UCSD-AML1 (cell line): ENCODE results near the gene SURF2.

Experiments
- DNase-seq: peaks from one replicate; lab custom pipeline; 2025; ENCODE audit not compliant: unreplicated experiment; lab: John Stamatoyannopoulos, UW

Gene SURF2

GRCh38 chr9:133353548-133353947 is 2.8 kb upstream of the SURF2 start:
- DNase-seq = no peak

- no peak for DNase-seq
Measured at GRCh38 chr9:133354766-133355165, 1.6 kb upstream of the SURF2 start.

- peak; percentile 46 for DNase-seq
Measured at GRCh38 chr9:133355881-133356357, 431 bp upstream of the SURF2 start.

- DNase-seq = no peak
Measured at GRCh38 chr9:133357656-133358055, 1.3 kb downstream of the SURF2 start.

- peak; percentile 44 for DNase-seq
Measured at GRCh38 chr9:133359399-133360175, 3.2 kb downstream of the SURF2 start.

- DNase-seq = no peak
Measured at GRCh38 chr9:133360400-133361393, 4.3 kb downstream of the SURF2 start.

GRCh38 chr9:133361507-133362092 is 5.2 kb downstream of the SURF2 start:
- no peak for DNase-seq

GRCh38 chr9:133362359-133363044 is 6.2 kb downstream of the SURF2 start:
- no peak for DNase-seq

GRCh38 chr9:133366435-133366834 is 10.1 kb downstream of the SURF2 start:
- no peak for DNase-seq

GRCh38 chr9:133367221-133367620 is 10.9 kb downstream of the SURF2 start:
- no peak for DNase-seq

- DNase-seq = no peak
Measured at GRCh38 chr9:133367778-133368177, 11.4 kb downstream of the SURF2 start.

- DNase-seq = no peak
Measured at GRCh38 chr9:133368249-133368881, 12.0 kb downstream of the SURF2 start.

- DNase-seq = no peak
Measured at GRCh38 chr9:133369422-133369821, 13.1 kb downstream of the SURF2 start.

GRCh38 chr9:133369933-133370332 is 13.6 kb downstream of the SURF2 start:
- no peak for DNase-seq

- no peak for DNase-seq
Measured at GRCh38 chr9:133370685-133371084, 14.3 kb downstream of the SURF2 start.

GRCh38 chr9:133371261-133371711 is 14.9 kb downstream of the SURF2 start:
- no peak for DNase-seq

GRCh38 chr9:133372144-133372543 is 15.8 kb downstream of the SURF2 start:
- no peak for DNase-seq

GRCh38 chr9:133374612-133375115 is 18.3 kb downstream of the SURF2 start:
- no peak for DNase-seq

- peak; percentile 61 for DNase-seq
Measured at GRCh38 chr9:133375116-133375723, 18.9 kb downstream of the SURF2 start.
